Neutrophil (primary cell): ENCODE measurements around the gene RIT1.

Source experiments
- H3K27ac ChIP-seq: fragments of 200-600 bp; sonication (generic); 2 replicates; pipeline ENCODE4 v1.5.1; 2016; ENCODE audit warnings: mild to moderate bottlenecking, moderate library complexity
- H3K27me3 ChIP-seq: fragments of 200-600 bp; sonication (generic); 2 replicates; pipeline ENCODE4 v1.6.0; 2016; ENCODE audit warnings: mild to moderate bottlenecking
- H3K36me3 ChIP-seq: fragments of 200-600 bp; sonication (generic); 2 replicates; pipeline ENCODE4 v1.5.1; 2017
- H3K4me1 ChIP-seq, 2 experiments: fragments of 200-600 bp in 1 of 2; sonication (generic) in 1 of 2; 1 replicate in 1 of 2; 2 replicates in 1 of 2; pipeline versions ENCODE4 v1.5.1 to v1.6.1; 2013 to 2016; ENCODE audit warnings: low read depth in 1 of 2, low read length in 1 of 2, mild to moderate bottlenecking in 1 of 2, moderate library complexity in 1 of 2; ENCODE audit not compliant: control insufficient read depth in 1 of 2, insufficient read depth in 1 of 2
- H3K4me3 ChIP-seq, 2 experiments: fragments of 200-600 bp in 1 of 2; sonication (generic) in 1 of 2; 1 replicate in 1 of 2; 2 replicates in 1 of 2; pipeline ENCODE4 v1.5.1; 2013 to 2016; ENCODE audit warnings: low read depth in 1 of 2, low read length in 1 of 2, mild to moderate bottlenecking in 1 of 2, moderate library complexity in 1 of 2
- H3K9me3 ChIP-seq: fragments of 200-600 bp; sonication (generic); 2 replicates; pipeline ENCODE4 v1.5.1; 2016
- CTCF ChIP-seq: fragments of 200-600 bp; sonication (generic); IDR thresholded peaks from 2 replicates; pipeline ENCODE4 v1.5.1; 2016; ENCODE audit warnings: antibody characterized with exemption

Gene RIT1

DNA sequence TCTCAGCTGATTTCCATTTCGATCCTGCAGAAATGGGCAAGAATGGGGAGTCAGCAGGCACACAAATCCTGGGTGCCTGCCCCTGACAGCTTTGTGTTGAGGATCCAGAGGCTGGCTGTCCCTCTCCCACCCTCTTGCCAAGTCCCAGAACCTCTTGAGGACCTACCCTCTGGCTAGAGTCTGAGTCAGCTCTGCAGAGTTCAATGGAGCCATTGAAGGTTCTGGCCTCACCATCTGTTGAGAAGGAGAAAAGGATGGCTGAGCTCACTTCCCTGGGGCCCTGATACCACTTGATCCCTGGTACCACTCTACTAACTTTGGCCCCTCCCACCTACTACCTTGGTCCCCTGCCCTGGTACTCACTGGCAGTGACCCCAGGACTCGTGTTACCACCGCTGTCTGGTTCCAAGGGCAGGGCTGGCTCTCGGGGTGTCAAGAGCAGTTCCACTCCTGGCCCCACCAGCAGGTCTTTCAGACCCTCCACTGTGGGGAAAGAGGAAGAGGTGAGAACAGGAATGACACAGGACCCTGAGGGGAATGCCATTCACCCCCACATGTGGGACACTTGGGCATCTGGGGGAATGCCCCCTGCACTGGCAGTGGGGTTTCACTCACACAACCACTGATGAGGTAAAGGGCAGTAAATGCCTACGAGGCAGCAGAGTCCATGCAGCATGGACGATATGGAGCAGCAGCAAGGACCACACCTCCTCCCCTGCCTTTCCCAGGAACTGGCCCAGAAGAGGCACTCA lies 40.8 kb upstream of the RIT1 start:
- H3K4me3 ChIP-seq, result no peak overlapping the region
- H3K4me1 ChIP-seq, result peaks cover 2 to 3% of the 10 kb centered on the region in 2 experiments
- no peak for TF ChIP-seq CTCF
- peaks cover 12% of the 10 kb centered on the region for H3K9me3 ChIP-seq
- peak overlapping the region; percentile 37 for H3K27ac ChIP-seq
- peaks cover 99% of the 10 kb centered on the region for H3K36me3 ChIP-seq
- H3K27me3 ChIP-seq, result no peaks in the 10 kb centered on the region

DNA sequence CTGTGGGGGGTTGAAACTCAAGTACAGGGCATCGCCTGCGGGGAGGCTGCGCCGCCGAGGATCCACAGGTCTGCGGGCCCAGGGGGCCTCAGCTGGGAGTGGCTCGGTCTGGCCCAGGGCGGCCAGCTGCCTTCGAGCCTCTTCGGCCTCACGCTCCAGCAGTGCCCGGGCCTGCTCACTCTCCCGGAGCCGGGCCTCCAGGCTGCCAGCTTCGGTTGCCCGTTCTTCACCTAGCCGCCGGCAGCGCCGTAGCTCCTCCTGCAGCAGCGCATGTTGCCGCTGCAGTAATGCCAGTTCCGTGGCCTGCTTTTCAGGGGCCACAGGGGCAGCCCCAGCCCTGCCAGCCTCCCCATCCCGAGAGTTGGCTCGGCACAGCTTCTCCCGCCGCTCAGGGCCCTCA lies 39.7 kb upstream of the RIT1 start:
- no peak overlapping the region for H3K4me3 ChIP-seq
- H3K27me3 ChIP-seq, result no peaks in the 10 kb centered on the region
- peak overlapping the region; percentile 47 for H3K27ac ChIP-seq
- peaks cover 12% of the 10 kb centered on the region for H3K9me3 ChIP-seq
- peaks cover 99% of the 10 kb centered on the region for H3K36me3 ChIP-seq
- no peak for TF ChIP-seq CTCF
- peaks cover 13 to 14% of the 10 kb centered on the region in 2 experiments for H3K4me1 ChIP-seq

DNA sequence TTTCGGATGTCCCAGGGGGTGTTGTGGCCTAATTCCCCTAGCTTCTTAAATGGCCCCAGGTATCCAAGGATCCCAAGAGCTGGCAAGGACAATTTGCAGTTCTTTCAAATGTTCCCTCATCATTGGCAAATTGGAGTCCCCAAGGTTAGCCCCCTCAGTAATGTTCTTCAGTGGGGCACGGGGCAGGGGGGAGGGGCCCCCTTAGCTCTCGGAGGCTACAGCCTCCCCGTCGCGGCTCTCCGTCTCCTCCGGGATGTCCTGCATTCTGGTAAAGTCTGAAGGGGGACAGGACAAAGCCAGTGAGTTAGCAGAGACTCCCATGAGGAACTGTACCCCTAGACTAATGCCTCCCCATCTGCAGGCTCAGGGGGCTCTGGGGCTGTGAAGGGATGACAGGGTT lies 36.6 kb upstream of the RIT1 start:
- Histone ChIP-seq H3K4me1 (peaks cover 36% of the 10 kb centered on the region in 2 experiments), H3K4me3 (no peak overlapping the region), H3K36me3 (peaks cover 82% of the 10 kb centered on the region), H3K27ac (peak overlapping the region; percentile 83), H3K27me3 (no peaks in the 10 kb centered on the region), H3K9me3 (peaks cover 12% of the 10 kb centered on the region)
- no peak for TF ChIP-seq CTCF

DNA sequence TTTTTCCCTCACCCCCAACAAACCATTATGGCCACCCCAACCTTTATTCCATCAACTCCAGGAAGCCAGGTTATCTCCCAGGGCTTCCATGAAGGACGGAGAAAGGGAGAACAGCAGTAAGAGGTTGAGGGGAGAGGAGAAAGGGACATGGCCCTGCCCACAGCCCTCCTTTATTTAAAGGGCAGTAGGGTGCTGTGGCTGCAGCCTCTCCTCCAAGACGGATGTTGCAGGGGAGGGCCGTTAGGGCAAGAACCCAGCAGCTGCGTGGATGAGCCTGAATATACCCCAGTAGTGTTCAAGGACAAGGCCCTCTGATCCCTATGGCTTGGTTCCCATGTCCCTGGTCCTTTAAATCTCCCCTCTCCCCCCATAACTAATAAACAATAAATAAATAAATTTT lies 36.1 kb upstream of the RIT1 start:
- Histone ChIP-seq H3K27ac (peak overlapping the region; percentile 83), H3K27me3 (no peaks in the 10 kb centered on the region), H3K4me3 (no peak overlapping the region), H3K4me1 (peaks cover 39 to 40% of the 10 kb centered on the region in 2 experiments), H3K36me3 (peaks cover 78% of the 10 kb centered on the region), H3K9me3 (peaks cover 9% of the 10 kb centered on the region)
- TF ChIP-seq CTCF, result no peak

DNA sequence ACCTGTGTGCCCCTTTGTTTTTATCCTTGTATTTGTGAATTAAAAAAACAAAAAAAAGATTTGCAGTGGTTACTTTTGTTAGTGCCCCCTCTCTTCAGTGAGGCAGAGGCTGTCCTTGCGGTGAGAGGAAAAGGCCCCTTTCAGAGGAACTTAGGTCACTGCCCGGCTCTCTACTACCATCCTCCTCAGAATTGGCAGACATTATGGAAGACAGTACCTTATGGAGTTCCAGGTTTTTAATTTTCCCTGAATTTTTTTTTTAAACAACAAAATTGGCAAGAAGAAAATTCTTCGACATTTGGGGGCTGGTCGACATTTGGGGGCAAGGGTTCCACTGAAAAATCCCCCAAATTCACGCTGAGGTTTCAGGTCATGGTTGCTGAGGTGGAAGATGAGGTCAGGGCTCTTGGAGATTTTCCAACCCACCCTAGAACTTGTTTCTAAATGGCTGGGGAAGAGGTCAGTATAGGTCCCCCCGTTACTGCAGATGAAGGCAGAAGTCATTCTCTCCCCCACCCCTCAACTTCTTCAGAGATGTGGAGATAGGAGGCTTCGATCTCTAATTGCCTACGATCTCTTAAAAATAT lies 35.6 kb upstream of the RIT1 start:
- Histone ChIP-seq H3K36me3 (peaks cover 72% of the 10 kb centered on the region), H3K27me3 (no peaks in the 10 kb centered on the region), H3K4me3 (peak overlapping the region in 1 of 2 experiments; percentile 3), H3K9me3 (peaks cover 3% of the 10 kb centered on the region), H3K4me1 (peaks cover 45 to 46% of the 10 kb centered on the region in 2 experiments), H3K27ac (peak overlapping the region; percentile 83)
- no peak for TF ChIP-seq CTCF
